GM23338 (cell line): ENCODE results near the gene TNFSF13.

Source experiments
- CREB1 ChIP-seq: fragments of 250-450 bp; sonication (Bioruptor Pico); IDR thresholded peaks from 2 replicates; pipeline ENCODE4 v1.5.0; 2020; ENCODE audit warnings: low read depth, mild to moderate bottlenecking, moderate library complexity
- CTCF ChIP-seq, 2 experiments: fragments of 200-600 bp in 1 of 2; sonication (generic) in 1 of 2; conservative IDR thresholded peaks; 2 replicates each; pipeline versions ENCODE4 v1.5.1 to v1.6.1; 2016 to 2017; ENCODE audit warnings: antibody characterized with exemption in 2 of 2, low read depth in 2 of 2, mild to moderate bottlenecking in 2 of 2, moderate library complexity in 1 of 2
- ETS1 ChIP-seq: IDR thresholded peaks from 2 replicates; pipeline ENCODE4 v1.6.1; 2016; ENCODE audit warnings: antibody characterized with exemption
- EZH2 ChIP-seq: fragments of 200-600 bp; sonication (generic); IDR thresholded peaks from one replicate; pipeline ENCODE4 v1.8.0; 2017; ENCODE audit warnings: antibody characterized with exemption, mild to moderate bottlenecking, low read depth; ENCODE audit not compliant: unreplicated experiment
- EZH2phosphoT487 ChIP-seq: fragments of 200-600 bp; sonication (generic); IDR thresholded peaks from one replicate; pipeline ENCODE4 v1.8.1; 2018; ENCODE audit warnings: antibody characterized with exemption; ENCODE audit not compliant: unreplicated experiment
- JUNB ChIP-seq: IDR thresholded peaks from one replicate; pipeline ENCODE4 v1.6.1; 2016; ENCODE audit warnings: antibody characterized with exemption; ENCODE audit not compliant: unreplicated experiment
- NANOG ChIP-seq: IDR thresholded peaks from 2 replicates; pipeline ENCODE4 v1.6.1; 2016; ENCODE audit warnings: antibody characterized with exemption, borderline replicate concordance
- POLR2AphosphoS5 ChIP-seq: IDR thresholded peaks from 2 replicates; pipeline ENCODE4 v1.6.1; 2016; ENCODE audit warnings: antibody characterized with exemption, low read depth
- REST ChIP-seq: IDR thresholded peaks from one replicate; pipeline ENCODE4 v1.6.1; 2018; ENCODE audit warnings: antibody characterized with exemption; ENCODE audit not compliant: unreplicated experiment
- STAT1 ChIP-seq: IDR thresholded peaks from one replicate; pipeline ENCODE4 v1.6.1; 2016; ENCODE audit warnings: antibody characterized with exemption; ENCODE audit not compliant: unreplicated experiment
- ZNF114 ChIP-seq: fragments of 250-450 bp; sonication (Bioruptor Pico); IDR thresholded peaks from 2 replicates; pipeline ENCODE4 v1.5.0; 2020; ENCODE audit warnings: mild to moderate bottlenecking, moderate library complexity
- ZNF331 ChIP-seq: fragments of 250-450 bp; sonication (Bioruptor Pico); IDR thresholded peaks from 2 replicates; pipeline ENCODE4 v1.5.0; 2020; ENCODE audit warnings: low read depth, mild to moderate bottlenecking, moderate library complexity
- ZNF462 ChIP-seq: fragments of 250-450 bp; sonication (Bioruptor Pico); IDR thresholded peaks from 2 replicates; pipeline ENCODE4 v1.5.0; 2020; ENCODE audit warnings: mild to moderate bottlenecking, moderate library complexity

GRCh38 chr17:7579001-7579833, 20.7 kb downstream of the TNFSF13 start, which contains the start of gene CD68:
- no peak for TF ChIP-seq EZH2phosphoT487
- TF ChIP-seq CTCF (conservative IDR thresholded peaks at IDR 0.05; ENCODE audit: low read depth in 2 of 2), result no peak
- peak; percentile 92 for TF ChIP-seq POLR2AphosphoS5
- TF ChIP-seq EZH2, result no peak
- TF ChIP-seq REST, result no peak
- TF ChIP-seq STAT1, result no peak
- no peak for TF ChIP-seq JUNB
- no peak for TF ChIP-seq ZNF114 (CRISPR knock-in tag)
- no peak for TF ChIP-seq ZNF331 (CRISPR knock-in tag)
- TF ChIP-seq CREB1 (CRISPR knock-in tag), result no peak
- no peak for TF ChIP-seq ETS1
- TF ChIP-seq ZNF462 (CRISPR knock-in tag), result no peak
- no peak for TF ChIP-seq NANOG
